Measurements from ENCODE around the gene ZBTB7C. TPM values are rescaled to one million over a fixed set of nuclear protein-coding genes. Genes with fewer than 3 reads are reported as not detected.

The ZBTB7C gene
- total and polyA plus RNA-seq, 2 donors (not counting 1 experiment from before 2014, with no cell fraction given) = not detected

DNA sequence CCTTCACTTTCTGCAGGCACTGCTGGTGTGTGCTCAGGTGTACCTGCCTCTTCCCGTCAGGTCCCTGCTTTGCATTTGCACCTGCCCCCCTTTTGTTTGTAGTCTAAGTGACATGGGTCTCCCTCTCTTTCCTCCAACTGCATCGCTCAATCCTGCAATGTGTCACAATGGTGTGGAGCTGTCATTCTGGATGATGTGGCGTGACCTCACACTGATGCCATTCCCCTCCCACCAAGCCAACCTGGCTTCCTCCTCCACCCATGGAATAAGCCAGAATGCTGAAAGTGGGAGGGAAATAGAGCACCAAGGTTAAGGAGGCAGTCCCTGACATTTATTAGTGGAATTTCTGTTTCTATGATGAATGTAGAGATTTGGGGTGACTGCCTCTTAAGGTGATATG lies 156.7 kb downstream of the ZBTB7C start:
- no peak overlapping the region for H3K4me3 ChIP-seq (ENCODE audit: control extremely low read depth in 1 of 5, extremely low read depth in 1 of 5, insufficient read depth in 1 of 5, low read depth in 2 of 5, low read length in 4 of 5)
- no peaks in the 10 kb centered on the region for H3K4me1 Mint-ChIP-seq
- no peak overlapping the region for H3K4me2 ChIP-seq (replicated peaks; ENCODE audit: low read depth, low read length, poor library complexity, severe bottlenecking)
- H3K4me1 ChIP-seq (ENCODE audit: control insufficient read depth in 2 of 2, insufficient read depth in 2 of 2, low read length in 2 of 2) = no peaks in the 10 kb centered on the region
- POLR2A ChIA-PET = no interaction called here
- H3K79me2 ChIP-seq (ENCODE audit: control insufficient read depth, insufficient read depth, low read length) = no peaks in the 10 kb centered on the region
- no peaks in the 10 kb centered on the region for H4K20me1 ChIP-seq (ENCODE audit: control insufficient read depth, insufficient read depth, low read length, poor library complexity, severe bottlenecking)
- TF ChIP-seq EZH2 (IDR thresholded peaks at IDR 0.05; ENCODE audit: borderline replicate concordance, insufficient read depth, low read depth, low read length, poor library complexity, severe bottlenecking) = no peak
- TF ChIP-seq, protein P1, sequence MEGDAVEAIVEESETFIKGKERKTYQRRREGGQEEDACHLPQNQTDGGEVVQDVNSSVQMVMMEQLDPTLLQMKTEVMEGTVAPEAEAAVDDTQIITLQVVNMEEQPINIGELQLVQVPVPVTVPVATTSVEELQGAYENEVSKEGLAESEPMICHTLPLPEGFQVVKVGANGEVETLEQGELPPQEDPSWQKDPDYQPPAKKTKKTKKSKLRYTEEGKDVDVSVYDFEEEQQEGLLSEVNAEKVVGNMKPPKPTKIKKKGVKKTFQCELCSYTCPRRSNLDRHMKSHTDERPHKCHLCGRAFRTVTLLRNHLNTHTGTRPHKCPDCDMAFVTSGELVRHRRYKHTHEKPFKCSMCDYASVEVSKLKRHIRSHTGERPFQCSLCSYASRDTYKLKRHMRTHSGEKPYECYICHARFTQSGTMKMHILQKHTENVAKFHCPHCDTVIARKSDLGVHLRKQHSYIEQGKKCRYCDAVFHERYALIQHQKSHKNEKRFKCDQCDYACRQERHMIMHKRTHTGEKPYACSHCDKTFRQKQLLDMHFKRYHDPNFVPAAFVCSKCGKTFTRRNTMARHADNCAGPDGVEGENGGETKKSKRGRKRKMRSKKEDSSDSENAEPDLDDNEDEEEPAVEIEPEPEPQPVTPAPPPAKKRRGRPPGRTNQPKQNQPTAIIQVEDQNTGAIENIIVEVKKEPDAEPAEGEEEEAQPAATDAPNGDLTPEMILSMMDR (IDR thresholded peaks at IDR 0.05) = no peak
- no peak overlapping the region for H3K4me3 Mint-ChIP-seq
- no peak overlapping the region for H3K9ac ChIP-seq (ENCODE audit: low read length)
- no peak overlapping the region for H2AFZ ChIP-seq (ENCODE audit: insufficient read depth, low read depth, low read length, poor library complexity, severe bottlenecking)
- ATAC-seq (ENCODE audit: low read depth) (no peak), DNase-seq (no peak)
- peaks cover 21% of the 10 kb centered on the region for H3K27me3 Mint-ChIP-seq
- CTCF ChIA-PET = no interaction called here
- H3K27me3 ChIP-seq (replicated peaks in 1 of 4; ENCODE audit: control extremely low read depth in 1 of 4, control insufficient read depth in 3 of 4, insufficient read depth in 4 of 4, low read length in 3 of 4) = peaks cover 0 to 5% (median 0%) of the 10 kb centered on the region in 4 experiments
- H3K9me3 Mint-ChIP-seq (ENCODE audit: insufficient read depth) = peaks cover 2% of the 10 kb centered on the region
- no peaks in the 10 kb centered on the region for H3K36me3 ChIP-seq (replicated peaks in 1 of 2; ENCODE audit: control extremely low read depth in 1 of 2, control insufficient read depth in 1 of 2, extremely low read depth in 1 of 2, insufficient read depth in 2 of 2, low read length in 1 of 2)
- peaks cover 0 to 3% (median 0%) of the 10 kb centered on the region in 3 donors for H3K9me3 ChIP-seq (ENCODE audit: control extremely low read depth in 1 of 3, control insufficient read depth in 2 of 3, insufficient read depth in 1 of 3, low read length in 2 of 3)
- H3K27ac ChIP-seq (ENCODE audit: low read length in 2 of 2) = no peak overlapping the region
- no peak overlapping the region for H3K27ac Mint-ChIP-seq
- 71% methylated on average over 1 of the region's 3 CpGs for whole genome bisulfite sequencing (ENCODE audit: insufficient coverage)
- intact Hi-C loops (cut with micrococcal nuclease) = no loop called here

DNA sequence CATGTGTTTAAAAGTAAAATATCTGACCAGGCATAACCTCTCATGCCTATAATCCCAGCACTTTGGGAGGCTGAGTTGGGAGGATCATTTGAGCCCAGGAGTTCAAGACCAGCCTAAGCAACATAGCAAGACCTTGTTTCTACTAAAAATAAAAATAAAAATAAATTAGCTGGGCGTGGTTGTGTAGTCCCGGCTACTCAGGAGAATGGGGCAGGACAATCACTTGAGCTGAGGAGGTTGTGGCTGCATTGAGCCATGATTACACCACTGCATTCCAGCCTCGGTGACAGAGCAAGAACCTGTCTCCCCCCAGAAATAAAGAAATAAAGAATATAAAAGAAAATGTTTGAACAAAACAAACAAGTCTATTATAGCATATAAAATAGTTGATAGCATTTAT lies 158.3 kb downstream of the ZBTB7C start:
- Histone ChIP-seq H3K79me2 (ENCODE audit: control insufficient read depth, insufficient read depth, low read length) (no peaks in the 10 kb centered on the region), H4K20me1 (ENCODE audit: control insufficient read depth, insufficient read depth, low read length, poor library complexity, severe bottlenecking) (no peaks in the 10 kb centered on the region), H3K4me1 (ENCODE audit: control insufficient read depth in 2 of 2, insufficient read depth in 2 of 2, low read length in 2 of 2) (no peaks in the 10 kb centered on the region), H3K36me3 (replicated peaks in 1 of 2; ENCODE audit: control extremely low read depth in 1 of 2, control insufficient read depth in 1 of 2, extremely low read depth in 1 of 2, insufficient read depth in 2 of 2, low read length in 1 of 2) (no peaks in the 10 kb centered on the region), H2AFZ (ENCODE audit: insufficient read depth, low read depth, low read length, poor library complexity, severe bottlenecking) (no peak overlapping the region), H3K9ac (ENCODE audit: low read length) (no peak overlapping the region), H3K4me2 (replicated peaks; ENCODE audit: low read depth, low read length, poor library complexity, severe bottlenecking) (no peak overlapping the region), H3K27me3 (replicated peaks in 1 of 4; ENCODE audit: control extremely low read depth in 1 of 4, control insufficient read depth in 3 of 4, insufficient read depth in 4 of 4, low read length in 3 of 4) (peaks cover 0 to 5% (median 0%) of the 10 kb centered on the region in 4 experiments), H3K27ac (ENCODE audit: low read length in 2 of 2) (no peak overlapping the region), H3K4me3 (ENCODE audit: control extremely low read depth in 1 of 5, extremely low read depth in 1 of 5, insufficient read depth in 1 of 5, low read depth in 2 of 5, low read length in 4 of 5) (no peak overlapping the region), H3K9me3 (ENCODE audit: control extremely low read depth in 1 of 3, control insufficient read depth in 2 of 3, insufficient read depth in 1 of 3, low read length in 2 of 3) (peaks cover 0 to 4% (median 0%) of the 10 kb centered on the region in 3 donors)
- ATAC-seq (ENCODE audit: low read depth) (no peak), DNase-seq (no peak)
- H3K27me3 Mint-ChIP-seq = peaks cover 21% of the 10 kb centered on the region
- TF ChIP-seq, protein P1 (IDR thresholded peaks at IDR 0.05) = no peak
- no peak for TF ChIP-seq EZH2 (IDR thresholded peaks at IDR 0.05; ENCODE audit: borderline replicate concordance, insufficient read depth, low read depth, low read length, poor library complexity, severe bottlenecking)
- no peak overlapping the region for H3K4me3 Mint-ChIP-seq
- H3K4me1 Mint-ChIP-seq = no peaks in the 10 kb centered on the region
- ChIA-PET POLR2A (no interaction called here), CTCF (no interaction called here)
- no CpG with 5 or more reads among the region's 3 CpGs for WGBS (ENCODE audit: insufficient coverage)
- intact Hi-C loops (cut with micrococcal nuclease) = no loop called here
- no peak overlapping the region for H3K27ac Mint-ChIP-seq
- H3K9me3 Mint-ChIP-seq (ENCODE audit: insufficient read depth) = no peaks in the 10 kb centered on the region

Measured in B cell (primary cell).